Measurements from ENCODE around the gene RPL36AL. TPM values are rescaled to one million over a fixed set of nuclear protein-coding genes. Genes with fewer than 3 reads are reported as not detected.

The RPL36AL gene
- polyA plus RNA-seq, 1 of the 3 experiments (the other 2 are of a cell fraction) = 337 TPM

DNA sequence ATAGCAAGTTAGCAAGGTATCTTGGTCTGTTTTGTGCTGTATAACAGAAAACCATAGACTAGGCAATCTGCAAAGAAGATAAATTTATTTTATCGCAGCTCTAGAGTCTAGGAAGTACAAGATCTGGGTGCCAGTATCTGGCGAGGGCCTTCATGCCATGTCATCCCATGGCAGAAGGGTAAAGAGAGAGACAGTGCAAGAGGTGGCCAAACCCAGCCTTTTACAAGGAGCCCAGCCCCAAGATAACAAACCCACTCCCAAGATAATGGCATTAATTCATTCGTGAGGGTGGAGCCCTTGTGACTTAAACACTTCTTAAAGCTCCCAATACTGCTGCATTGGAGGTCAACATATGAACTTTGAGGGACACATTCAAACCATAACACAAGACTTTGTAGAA is 51.1 kb downstream of the RPL36AL start:
- Histone ChIP-seq H3K9me2 (no peaks in the 10 kb centered on the region), H3K4me2 (no peak overlapping the region), H2AFZ (ENCODE audit: low read depth) (no peak overlapping the region), H3K27ac (ENCODE audit: low read depth in 2 of 2, low read length in 1 of 2) (no peak overlapping the region), H3K36me3 (replicated peaks in 1 of 2; ENCODE audit: control insufficient read depth in 1 of 2, insufficient read depth in 2 of 2, low read length in 1 of 2) (peaks cover 0 to 5% of the 10 kb centered on the region in 2 experiments), H3K27me3 (ENCODE audit: insufficient read depth) (no peaks in the 10 kb centered on the region), H4K20me1 (ENCODE audit: insufficient read depth) (no peaks in the 10 kb centered on the region), H3K4me1 (ENCODE audit: control insufficient read depth in 1 of 2, insufficient read depth in 2 of 2, low read depth in 1 of 2, low read length in 1 of 2) (no peaks in the 10 kb centered on the region), H3K9ac (no peak overlapping the region), H3K79me2 (ENCODE audit: insufficient read depth) (no peaks in the 10 kb centered on the region), H3K4me3 (ENCODE audit: low read depth in 2 of 2, low read length in 1 of 2) (no peak overlapping the region), H3F3A (replicated peaks; ENCODE audit: insufficient read depth) (no peaks in the 10 kb centered on the region), H3K9me3 (no peaks in the 10 kb centered on the region)
- ChIA-PET POLR2A (no interaction called here), CTCF (no interaction called here)
- WGBS (ENCODE audit: low lambda C conversion rate) = 87% methylated on average over 3 of the region's 3 CpGs
- TF ChIP-seq RAD21 (IDR thresholded peaks at IDR 0.05; ENCODE audit: low read length) (no peak), FOXM1 (IDR thresholded peaks at IDR 0.05; ENCODE audit: low read depth) (no peak), EZH2phosphoT487 (IDR thresholded peaks at IDR 0.05; ENCODE audit: borderline replicate concordance, low read depth) (no peak), ELF1 (IDR thresholded peaks at IDR 0.05) (no peak), RCOR1 (IDR thresholded peaks at IDR 0.05; ENCODE audit: low read length) (no peak), CHD2 (IDR thresholded peaks at IDR 0.05; ENCODE audit: low read length, partially characterized antibody) (no peak), GATA2 (CRISPR knock-in tag; IDR thresholded peaks at IDR 0.05) (no peak), MEF2A (IDR thresholded peaks at IDR 0.05; ENCODE audit: borderline replicate concordance, low read depth) (no peak), FOXJ3 (CRISPR knock-in tag; IDR thresholded peaks at IDR 0.05) (no peak), TEAD4 (IDR thresholded peaks at IDR 0.05; ENCODE audit: borderline replicate concordance, insufficient read depth) (no peak), REST (IDR thresholded peaks at IDR 0.05; ENCODE audit: low read depth, low read length) (no peak), RFX5 (IDR thresholded peaks at IDR 0.05; ENCODE audit: low read length) (no peak), YY1 (IDR thresholded peaks at IDR 0.05; ENCODE audit: low read depth) (no peak), FOSL2 (IDR thresholded peaks at IDR 0.05; ENCODE audit: borderline replicate concordance, low read depth) (no peak), CTCF (IDR thresholded peaks at IDR 0.05) (no peak), SIN3A (IDR thresholded peaks at IDR 0.05; ENCODE audit: borderline replicate concordance, low read depth, low read length) (no peak), EP300 (IDR thresholded peaks at IDR 0.05; ENCODE audit: borderline replicate concordance in 1 of 2, low read depth in 1 of 2, low read length in 1 of 2) (no peak)
- TF ChIP-seq, protein P1, sequence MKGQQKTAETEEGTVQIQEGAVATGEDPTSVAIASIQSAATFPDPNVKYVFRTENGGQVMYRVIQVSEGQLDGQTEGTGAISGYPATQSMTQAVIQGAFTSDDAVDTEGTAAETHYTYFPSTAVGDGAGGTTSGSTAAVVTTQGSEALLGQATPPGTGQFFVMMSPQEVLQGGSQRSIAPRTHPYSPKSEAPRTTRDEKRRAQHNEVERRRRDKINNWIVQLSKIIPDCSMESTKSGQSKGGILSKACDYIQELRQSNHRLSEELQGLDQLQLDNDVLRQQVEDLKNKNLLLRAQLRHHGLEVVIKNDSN (IDR thresholded peaks at IDR 0.05; ENCODE audit: borderline replicate concordance, low read depth) = no peak
- TF ChIP-seq, protein P2, sequence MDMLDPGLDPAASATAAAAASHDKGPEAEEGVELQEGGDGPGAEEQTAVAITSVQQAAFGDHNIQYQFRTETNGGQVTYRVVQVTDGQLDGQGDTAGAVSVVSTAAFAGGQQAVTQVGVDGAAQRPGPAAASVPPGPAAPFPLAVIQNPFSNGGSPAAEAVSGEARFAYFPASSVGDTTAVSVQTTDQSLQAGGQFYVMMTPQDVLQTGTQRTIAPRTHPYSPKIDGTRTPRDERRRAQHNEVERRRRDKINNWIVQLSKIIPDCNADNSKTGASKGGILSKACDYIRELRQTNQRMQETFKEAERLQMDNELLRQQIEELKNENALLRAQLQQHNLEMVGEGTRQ (IDR thresholded peaks at IDR 0.05; ENCODE audit: borderline replicate concordance, low read depth, low read length) = no peak
- TF ChIP-seq, protein P3, sequence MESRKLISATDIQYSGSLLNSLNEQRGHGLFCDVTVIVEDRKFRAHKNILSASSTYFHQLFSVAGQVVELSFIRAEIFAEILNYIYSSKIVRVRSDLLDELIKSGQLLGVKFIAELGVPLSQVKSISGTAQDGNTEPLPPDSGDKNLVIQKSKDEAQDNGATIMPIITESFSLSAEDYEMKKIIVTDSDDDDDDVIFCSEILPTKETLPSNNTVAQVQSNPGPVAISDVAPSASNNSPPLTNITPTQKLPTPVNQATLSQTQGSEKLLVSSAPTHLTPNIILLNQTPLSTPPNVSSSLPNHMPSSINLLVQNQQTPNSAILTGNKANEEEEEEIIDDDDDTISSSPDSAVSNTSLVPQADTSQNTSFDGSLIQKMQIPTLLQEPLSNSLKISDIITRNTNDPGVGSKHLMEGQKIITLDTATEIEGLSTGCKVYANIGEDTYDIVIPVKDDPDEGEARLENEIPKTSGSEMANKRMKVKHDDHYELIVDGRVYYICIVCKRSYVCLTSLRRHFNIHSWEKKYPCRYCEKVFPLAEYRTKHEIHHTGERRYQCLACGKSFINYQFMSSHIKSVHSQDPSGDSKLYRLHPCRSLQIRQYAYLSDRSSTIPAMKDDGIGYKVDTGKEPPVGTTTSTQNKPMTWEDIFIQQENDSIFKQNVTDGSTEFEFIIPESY (IDR thresholded peaks at IDR 0.05; ENCODE audit: borderline replicate concordance, low read depth) = no peak
- DNase-seq = no peak
